ENCODE results near the gene TMTC3. TPM values are rescaled to one million over a fixed set of nuclear protein-coding genes. Genes with fewer than 3 reads are reported as not detected.

TMTC3 gene
- total RNA-seq (10 to 100 TPM in 1 of 2 experiments, 1 to 10 TPM in 1; 7.7 to 10.1 TPM), polyA plus RNA-seq (1.8 TPM)

GRCh38 chr12:88141774-88142609, at the start of gene TMTC3, which contains the start of gene CEP290:
TMTC3 (plus strand) TSS chr12:88142307; CDS start chr12:88148316, 6,009 bp downstream.
CEP290 (minus strand) TSS chr12:88142088; CDS start chr12:88141307, 781 bp downstream.
- Mint-ChIP-seq H3K9me3 (no peaks in the 10 kb centered on the region), H3K27me3 (no peaks in the 10 kb centered on the region), H3K4me1 (peaks cover 35 to 68% (median 61%) of the 10 kb centered on the region in 3 donors), H3K36me3 (peaks cover 0 to 36% (median 12%) of the 10 kb centered on the region in 3 donors), H3K4me3 (peak within 1 kb of the TSS; percentile 90 to 99 (median 96)), H3K27ac (peak within 1 kb of the TSS; percentile 80 to 99 (median 98))
- Histone ChIP-seq H3K27me3 (ENCODE audit: insufficient read depth, low read length, poor library complexity, severe bottlenecking) (no peaks in the 10 kb centered on the region), H3K36me3 (ENCODE audit: insufficient read depth, low read length) (no peaks in the 10 kb centered on the region), H3K9me3 (ENCODE audit: low read length) (no peaks in the 10 kb centered on the region), H3K4me1 (ENCODE audit: insufficient read depth, low read length) (peaks cover 19% of the 10 kb centered on the region), H3K4me3 (ENCODE audit: low read length) (peak within 1 kb of the TSS; percentile 98), H3K27ac (ENCODE audit: low read depth, low read length) (peak within 1 kb of the TSS; percentile 90)
- POLR2A ChIA-PET = interaction anchor here (0.6 to 0.7 kb wide), 2 partner anchors 109 to 1567 kb away, joined by 3 read pairs; no protein-coding TSS in a partner anchor
- CTCF ChIA-PET = interaction anchor here (1.0 kb wide), 1 partner anchor 91 kb away, joined by 3 read pairs; no protein-coding TSS in a partner anchor
- peak; percentile 86 to 96 (median 94) for DNase-seq

GRCh38 chr12:88092771-88093170, 49.3 kb upstream of the TMTC3 start:
- POLR2A ChIA-PET = no interaction called here
- CTCF ChIA-PET = no interaction called here
- H3K4me1 ChIP-seq (ENCODE audit: insufficient read depth, low read length) = no peaks in the 10 kb centered on the region
- peaks cover 8% of the 10 kb centered on the region for H3K36me3 ChIP-seq (ENCODE audit: insufficient read depth, low read length)
- H3K9me3 Mint-ChIP-seq = no peaks in the 10 kb centered on the region
- peaks cover 3 to 46% (median 9%) of the 10 kb centered on the region in 3 donors for H3K36me3 Mint-ChIP-seq
- no peak for DNase-seq
- no peak overlapping the region for H3K4me3 ChIP-seq (ENCODE audit: low read length)
- H3K27me3 ChIP-seq (ENCODE audit: insufficient read depth, low read length, poor library complexity, severe bottlenecking) = no peaks in the 10 kb centered on the region
- no peak overlapping the region for H3K4me3 Mint-ChIP-seq
- no peaks in the 10 kb centered on the region for H3K9me3 ChIP-seq (ENCODE audit: low read length)
- H3K27ac Mint-ChIP-seq = no peak overlapping the region
- H3K4me1 Mint-ChIP-seq = no peaks in the 10 kb centered on the region
- H3K27me3 Mint-ChIP-seq = no peaks in the 10 kb centered on the region
- H3K27ac ChIP-seq (ENCODE audit: low read depth, low read length) = no peak overlapping the region

- Mint-ChIP-seq H3K9me3 (no peaks in the 10 kb centered on the region), H3K4me1 (no peaks in the 10 kb centered on the region), H3K27ac (no peak overlapping the region), H3K27me3 (no peaks in the 10 kb centered on the region), H3K4me3 (no peak overlapping the region), H3K36me3 (peaks cover 6 to 47% (median 12%) of the 10 kb centered on the region in 3 donors)
- H3K4me3 ChIP-seq (ENCODE audit: low read length) = no peak overlapping the region
- no peaks in the 10 kb centered on the region for H3K4me1 ChIP-seq (ENCODE audit: insufficient read depth, low read length)
- H3K27ac ChIP-seq (ENCODE audit: low read depth, low read length) = no peak overlapping the region
- no peaks in the 10 kb centered on the region for H3K9me3 ChIP-seq (ENCODE audit: low read length)
- ChIA-PET POLR2A (no interaction called here), CTCF (no interaction called here)
- H3K36me3 ChIP-seq (ENCODE audit: insufficient read depth, low read length) = peaks cover 8% of the 10 kb centered on the region
- no peak for DNase-seq
- no peaks in the 10 kb centered on the region for H3K27me3 ChIP-seq (ENCODE audit: insufficient read depth, low read length, poor library complexity, severe bottlenecking)
Measured at GRCh38 chr12:88093573-88093972, 48.5 kb upstream of the TMTC3 start.

GRCh38 chr12:88108021-88108420, 34.1 kb upstream of the TMTC3 start:
- Mint-ChIP-seq H3K4me1 (peaks cover 0 to 4% (median 3%) of the 10 kb centered on the region in 3 donors), H3K27ac (no peak overlapping the region), H3K4me3 (no peak overlapping the region), H3K9me3 (no peaks in the 10 kb centered on the region), H3K27me3 (no peaks in the 10 kb centered on the region), H3K36me3 (peaks cover 7 to 63% (median 17%) of the 10 kb centered on the region in 3 donors)
- H3K4me3 ChIP-seq (ENCODE audit: low read length) = no peak overlapping the region
- H3K27me3 ChIP-seq (ENCODE audit: insufficient read depth, low read length, poor library complexity, severe bottlenecking) = no peaks in the 10 kb centered on the region
- H3K4me1 ChIP-seq (ENCODE audit: insufficient read depth, low read length) = no peaks in the 10 kb centered on the region
- peaks cover 12% of the 10 kb centered on the region for H3K36me3 ChIP-seq (ENCODE audit: insufficient read depth, low read length)
- H3K27ac ChIP-seq (ENCODE audit: low read depth, low read length) = no peak overlapping the region
- no peaks in the 10 kb centered on the region for H3K9me3 ChIP-seq (ENCODE audit: low read length)
- no peak for DNase-seq
- POLR2A ChIA-PET = no interaction called here
- CTCF ChIA-PET = no interaction called here

GRCh38 chr12:88111074-88111652, 30.9 kb upstream of the TMTC3 start:
- POLR2A ChIA-PET = no interaction called here
- Mint-ChIP-seq H3K9me3 (no peaks in the 10 kb centered on the region), H3K4me1 (peaks cover 0 to 4% (median 3%) of the 10 kb centered on the region in 3 donors), H3K27me3 (no peaks in the 10 kb centered on the region), H3K27ac (peak overlapping the region in 5 of 8 donors; percentile 16 to 74 (median 70)), H3K4me3 (peak overlapping the region in 1 of 7 donors; percentile 59), H3K36me3 (peaks cover 7 to 62% (median 16%) of the 10 kb centered on the region in 3 donors)
- H3K27me3 ChIP-seq (ENCODE audit: insufficient read depth, low read length, poor library complexity, severe bottlenecking) = no peaks in the 10 kb centered on the region
- no peaks in the 10 kb centered on the region for H3K9me3 ChIP-seq (ENCODE audit: low read length)
- no peaks in the 10 kb centered on the region for H3K4me1 ChIP-seq (ENCODE audit: insufficient read depth, low read length)
- no peak overlapping the region for H3K27ac ChIP-seq (ENCODE audit: low read depth, low read length)
- peak in 2 of 5 donors; percentile 0 to 6 for DNase-seq
- no peak overlapping the region for H3K4me3 ChIP-seq (ENCODE audit: low read length)
- CTCF ChIA-PET = no interaction called here
- H3K36me3 ChIP-seq (ENCODE audit: insufficient read depth, low read length) = peaks cover 7% of the 10 kb centered on the region

GRCh38 chr12:88113871-88114270, 28.2 kb upstream of the TMTC3 start:
- no peaks in the 10 kb centered on the region for H3K9me3 Mint-ChIP-seq
- Histone ChIP-seq H3K27ac (ENCODE audit: low read depth, low read length) (no peak overlapping the region), H3K4me1 (ENCODE audit: insufficient read depth, low read length) (no peaks in the 10 kb centered on the region), H3K27me3 (ENCODE audit: insufficient read depth, low read length, poor library complexity, severe bottlenecking) (no peaks in the 10 kb centered on the region), H3K9me3 (ENCODE audit: low read length) (no peaks in the 10 kb centered on the region), H3K36me3 (ENCODE audit: insufficient read depth, low read length) (peaks cover 7% of the 10 kb centered on the region), H3K4me3 (ENCODE audit: low read length) (no peak overlapping the region)
- H3K4me3 Mint-ChIP-seq = no peak overlapping the region
- no peaks in the 10 kb centered on the region for H3K27me3 Mint-ChIP-seq
- H3K27ac Mint-ChIP-seq = peak overlapping the region in 3 of 8 donors; percentile 11 to 62 (median 59)
- DNase-seq = no peak
- ChIA-PET POLR2A (no interaction called here), CTCF (no interaction called here)
- H3K4me1 Mint-ChIP-seq = peaks cover 0 to 4% (median 3%) of the 10 kb centered on the region in 3 donors
- H3K36me3 Mint-ChIP-seq = peaks cover 0 to 66% (median 23%) of the 10 kb centered on the region in 3 donors

GRCh38 chr12:88122666-88123065, 19.4 kb upstream of the TMTC3 start:
- ChIA-PET POLR2A (no interaction called here), CTCF (no interaction called here)
- no peaks in the 10 kb centered on the region for H3K4me1 Mint-ChIP-seq
- H3K27me3 Mint-ChIP-seq = no peaks in the 10 kb centered on the region
- Histone ChIP-seq H3K27me3 (ENCODE audit: insufficient read depth, low read length, poor library complexity, severe bottlenecking) (no peaks in the 10 kb centered on the region), H3K27ac (ENCODE audit: low read depth, low read length) (no peak overlapping the region), H3K36me3 (ENCODE audit: insufficient read depth, low read length) (no peaks in the 10 kb centered on the region), H3K4me3 (ENCODE audit: low read length) (no peak overlapping the region), H3K4me1 (ENCODE audit: insufficient read depth, low read length) (no peaks in the 10 kb centered on the region), H3K9me3 (ENCODE audit: low read length) (no peaks in the 10 kb centered on the region)
- H3K9me3 Mint-ChIP-seq = no peaks in the 10 kb centered on the region
- no peak overlapping the region for H3K4me3 Mint-ChIP-seq
- DNase-seq = no peak
- H3K27ac Mint-ChIP-seq = no peak overlapping the region
- peaks cover 4 to 29% (median 7%) of the 10 kb centered on the region in 3 donors for H3K36me3 Mint-ChIP-seq

GRCh38 chr12:88127099-88127498, 15.0 kb upstream of the TMTC3 start:
- ChIA-PET CTCF (no interaction called here), POLR2A (no interaction called here)
- no peak overlapping the region for H3K27ac Mint-ChIP-seq
- no peaks in the 10 kb centered on the region for H3K4me1 Mint-ChIP-seq
- DNase-seq = no peak
- H3K27ac ChIP-seq (ENCODE audit: low read depth, low read length) = no peak overlapping the region
- no peaks in the 10 kb centered on the region for H3K36me3 ChIP-seq (ENCODE audit: insufficient read depth, low read length)
- peaks cover 4 to 32% (median 6%) of the 10 kb centered on the region in 3 donors for H3K36me3 Mint-ChIP-seq
- H3K27me3 ChIP-seq (ENCODE audit: insufficient read depth, low read length, poor library complexity, severe bottlenecking) = no peaks in the 10 kb centered on the region
- no peaks in the 10 kb centered on the region for H3K4me1 ChIP-seq (ENCODE audit: insufficient read depth, low read length)
- H3K4me3 ChIP-seq (ENCODE audit: low read length) = no peak overlapping the region
- H3K9me3 ChIP-seq (ENCODE audit: low read length) = no peaks in the 10 kb centered on the region
- H3K27me3 Mint-ChIP-seq = no peaks in the 10 kb centered on the region
- H3K4me3 Mint-ChIP-seq = no peak overlapping the region
- H3K9me3 Mint-ChIP-seq = no peaks in the 10 kb centered on the region
